ENCODE measurements around the gene EI24.

DNA sequence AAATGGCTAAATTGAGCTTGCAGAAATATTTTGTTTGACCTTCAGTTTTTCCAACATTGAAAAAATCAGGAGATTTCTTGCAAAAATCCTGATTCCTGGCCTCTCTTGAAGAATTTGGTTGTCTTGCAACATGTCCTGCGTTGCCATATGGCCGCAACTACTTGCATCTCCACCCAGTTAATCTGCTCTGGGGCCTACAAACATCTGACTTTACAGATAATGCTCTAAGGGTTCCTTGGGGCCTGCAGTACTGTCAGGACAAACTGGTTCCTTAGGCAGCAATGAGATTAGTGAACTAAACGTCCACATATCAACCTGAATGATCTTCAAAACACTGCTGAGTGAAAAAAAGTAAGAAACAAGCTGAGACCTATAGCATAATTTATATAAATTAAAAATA is 36.6 kb upstream of the EI24 start:
- no peak for TF ChIP-seq POLR2A (IDR thresholded peaks at IDR 0.05)
- TF ChIP-seq, protein P1, sequence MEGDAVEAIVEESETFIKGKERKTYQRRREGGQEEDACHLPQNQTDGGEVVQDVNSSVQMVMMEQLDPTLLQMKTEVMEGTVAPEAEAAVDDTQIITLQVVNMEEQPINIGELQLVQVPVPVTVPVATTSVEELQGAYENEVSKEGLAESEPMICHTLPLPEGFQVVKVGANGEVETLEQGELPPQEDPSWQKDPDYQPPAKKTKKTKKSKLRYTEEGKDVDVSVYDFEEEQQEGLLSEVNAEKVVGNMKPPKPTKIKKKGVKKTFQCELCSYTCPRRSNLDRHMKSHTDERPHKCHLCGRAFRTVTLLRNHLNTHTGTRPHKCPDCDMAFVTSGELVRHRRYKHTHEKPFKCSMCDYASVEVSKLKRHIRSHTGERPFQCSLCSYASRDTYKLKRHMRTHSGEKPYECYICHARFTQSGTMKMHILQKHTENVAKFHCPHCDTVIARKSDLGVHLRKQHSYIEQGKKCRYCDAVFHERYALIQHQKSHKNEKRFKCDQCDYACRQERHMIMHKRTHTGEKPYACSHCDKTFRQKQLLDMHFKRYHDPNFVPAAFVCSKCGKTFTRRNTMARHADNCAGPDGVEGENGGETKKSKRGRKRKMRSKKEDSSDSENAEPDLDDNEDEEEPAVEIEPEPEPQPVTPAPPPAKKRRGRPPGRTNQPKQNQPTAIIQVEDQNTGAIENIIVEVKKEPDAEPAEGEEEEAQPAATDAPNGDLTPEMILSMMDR (IDR thresholded peaks at IDR 0.05) = no peak

Data from Peyer's patch (tissue), 4 donors.